Skeletal muscle satellite cell (primary cell): ENCODE results near the gene EHBP1.

Experiments
- H3K27me3 ChIP-seq: 2 replicates; pipeline ENCODE4 v1.7.0; 2013; ENCODE audit warnings: low read length; ENCODE audit not compliant: control insufficient read depth, insufficient read depth
- H3K36me3 ChIP-seq: 2 replicates; pipeline ENCODE4 v1.7.0; 2013; ENCODE audit warnings: mild to moderate bottlenecking, control low read depth, low read length; ENCODE audit not compliant: insufficient read depth
- H3K4me1 ChIP-seq: 2 replicates; pipeline ENCODE4 v1.7.0; 2013; ENCODE audit warnings: low read length; ENCODE audit not compliant: control insufficient read depth, insufficient read depth
- H3K4me2 ChIP-seq: 2 replicates; pipeline ENCODE4 v1.7.0; 2013; ENCODE audit warnings: mild to moderate bottlenecking, low read length
- H3K4me3 ChIP-seq: 2 replicates; pipeline ENCODE4 v1.7.0; 2013; ENCODE audit warnings: low read length
- H3K9ac ChIP-seq: 2 replicates; pipeline ENCODE4 v1.7.0; 2013; ENCODE audit warnings: mild to moderate bottlenecking, low read depth, low read length, moderate library complexity
- H3K9me3 ChIP-seq: replicated peaks from 2 replicates; pipeline ENCODE4 v1.7.0; 2013; ENCODE audit warnings: mild to moderate bottlenecking, control low read depth, low read length

The EHBP1 gene

DNA sequence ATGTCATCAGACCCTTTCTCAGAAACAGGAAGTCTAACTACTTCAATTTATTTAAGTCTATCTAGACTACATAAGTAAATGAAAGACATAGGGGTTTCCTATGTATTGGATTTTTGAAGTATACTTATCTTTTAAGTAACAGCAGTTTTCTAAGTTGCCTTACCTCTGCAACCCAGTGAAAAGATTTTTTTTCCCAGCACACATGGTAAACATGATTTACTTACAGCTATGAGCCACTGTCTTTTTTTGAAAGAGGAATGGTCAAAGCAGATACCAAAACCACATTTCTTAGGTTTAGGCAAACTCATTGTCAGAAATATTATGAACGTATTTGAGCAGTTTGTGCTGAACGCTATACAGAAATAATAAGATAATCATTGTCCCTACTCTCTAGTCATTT lies 266.4 kb downstream of the EHBP1 start:
- Histone ChIP-seq H3K36me3 (no peaks in the 10 kb centered on the region), H3K9me3 (no peaks in the 10 kb centered on the region), H3K9ac (no peak overlapping the region), H3K27me3 (no peaks in the 10 kb centered on the region), H3K4me3 (no peak overlapping the region), H3K4me1 (no peaks in the 10 kb centered on the region), H3K4me2 (no peak overlapping the region)

DNA sequence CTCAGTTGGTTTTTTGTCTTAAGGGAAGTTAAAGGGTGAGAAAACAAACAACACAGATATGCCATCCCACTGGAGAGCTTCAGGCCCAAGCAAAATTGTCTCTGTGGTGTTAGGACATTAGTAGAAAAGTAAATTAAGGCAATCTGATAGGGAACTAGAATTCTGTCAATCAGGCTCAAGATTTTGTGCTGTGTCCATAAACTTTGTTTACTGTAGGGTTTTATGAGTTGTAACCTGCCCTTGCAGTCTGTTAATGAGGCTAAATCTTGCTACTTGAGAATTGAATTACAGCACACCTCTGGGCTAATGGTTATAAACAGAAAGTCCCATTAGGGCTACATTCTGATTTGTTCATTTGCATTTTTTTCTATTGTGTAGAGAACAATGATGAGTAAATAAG lies 267.1 kb downstream of the EHBP1 start:
- Histone ChIP-seq H3K4me3 (no peak overlapping the region), H3K9me3 (no peaks in the 10 kb centered on the region), H3K9ac (no peak overlapping the region), H3K4me2 (no peak overlapping the region), H3K27me3 (no peaks in the 10 kb centered on the region), H3K36me3 (no peaks in the 10 kb centered on the region), H3K4me1 (no peaks in the 10 kb centered on the region)

DNA sequence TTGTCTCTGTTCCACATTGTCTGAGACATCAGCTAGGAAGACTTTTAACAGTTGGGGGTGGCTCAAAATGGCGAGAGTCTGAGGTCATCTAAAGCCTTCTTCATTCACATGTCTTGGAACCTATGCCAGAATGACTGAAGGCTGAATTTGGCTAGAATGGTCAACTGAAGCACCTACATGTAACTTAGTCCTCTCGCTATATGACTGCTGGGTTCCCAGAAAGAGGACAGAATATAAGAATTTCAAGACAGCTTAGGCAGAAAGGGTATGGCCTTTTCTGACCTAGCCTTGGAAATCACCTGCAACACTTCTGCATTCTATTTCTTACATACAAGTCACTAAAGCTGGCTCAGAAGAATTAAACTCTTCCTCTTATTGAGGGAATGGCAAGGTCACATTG lies 269.5 kb downstream of the EHBP1 start:
- H3K9ac ChIP-seq: no peak overlapping the region
- H3K36me3 ChIP-seq: peaks cover 8% of the 10 kb centered on the region
- H3K4me2 ChIP-seq: no peak overlapping the region
- H3K27me3 ChIP-seq: no peaks in the 10 kb centered on the region
- no peaks in the 10 kb centered on the region for H3K9me3 ChIP-seq
- no peak overlapping the region for H3K4me3 ChIP-seq
- no peaks in the 10 kb centered on the region for H3K4me1 ChIP-seq

DNA sequence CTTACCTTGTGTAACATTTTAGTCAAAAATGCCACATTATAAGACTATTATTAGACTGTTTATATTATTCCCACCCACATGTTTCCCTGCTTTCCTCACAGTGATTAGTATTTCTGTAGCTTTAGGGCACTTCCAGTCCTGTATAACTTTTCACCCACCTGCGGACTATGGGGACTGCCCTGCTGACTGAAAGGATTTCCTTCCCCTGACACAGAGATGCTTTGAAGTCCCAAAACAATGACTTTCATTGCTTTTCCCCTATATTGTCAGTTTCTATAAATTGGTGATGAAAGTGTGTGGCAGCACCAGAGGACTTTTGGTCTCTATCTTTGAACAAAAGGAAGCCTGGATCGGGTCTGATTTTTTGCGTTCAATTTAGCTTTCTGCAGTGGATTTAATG lies 286.1 kb downstream of the EHBP1 start:
- peaks cover 11% of the 10 kb centered on the region for H3K36me3 ChIP-seq
- H3K4me1 ChIP-seq: no peaks in the 10 kb centered on the region
- H3K4me3 ChIP-seq: no peak overlapping the region
- no peaks in the 10 kb centered on the region for H3K27me3 ChIP-seq
- no peak overlapping the region for H3K9ac ChIP-seq
- no peaks in the 10 kb centered on the region for H3K9me3 ChIP-seq
- no peak overlapping the region for H3K4me2 ChIP-seq

DNA sequence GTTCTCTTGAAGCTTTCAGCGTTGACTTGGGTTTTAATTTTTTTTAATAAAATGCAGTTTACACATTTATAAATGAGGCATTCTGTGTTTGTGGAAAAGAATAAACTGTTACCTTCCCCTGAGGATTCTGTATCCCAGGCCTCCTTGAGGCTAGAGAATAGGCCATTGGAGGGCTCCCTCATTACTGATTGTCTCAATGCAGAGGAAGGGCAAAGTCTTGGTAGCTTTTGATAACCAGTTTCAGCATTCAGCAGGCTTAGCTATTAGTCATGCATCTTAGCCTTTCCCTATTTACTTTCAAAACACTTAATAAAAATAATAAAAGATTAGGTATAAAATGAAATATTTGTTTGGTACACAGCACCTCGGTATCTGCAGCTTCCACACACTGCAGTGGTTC lies 287.0 kb downstream of the EHBP1 start:
- Histone ChIP-seq H3K4me1 (no peaks in the 10 kb centered on the region), H3K36me3 (peaks cover 11% of the 10 kb centered on the region), H3K4me2 (no peak overlapping the region), H3K9ac (no peak overlapping the region), H3K27me3 (no peaks in the 10 kb centered on the region), H3K4me3 (no peak overlapping the region), H3K9me3 (no peaks in the 10 kb centered on the region)

DNA sequence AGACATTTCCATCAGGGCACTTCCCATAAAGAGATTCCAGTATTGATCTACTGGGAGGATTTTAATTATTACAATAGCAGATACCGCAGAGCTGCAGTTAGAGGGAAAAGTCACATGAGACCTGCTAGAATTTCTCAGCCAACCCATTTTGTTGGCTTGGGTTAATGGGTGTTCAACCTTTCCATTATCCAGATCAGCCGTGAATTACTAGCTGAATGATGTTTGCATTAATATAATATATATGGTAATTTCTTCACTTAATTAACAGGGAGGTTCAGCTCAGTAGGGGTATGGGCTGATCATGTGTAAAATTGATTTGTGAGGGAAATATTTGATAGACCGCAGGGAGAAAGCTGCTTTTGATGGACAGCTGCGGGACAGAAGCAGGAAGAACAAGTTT lies 288.7 kb downstream of the EHBP1 start:
- Histone ChIP-seq H3K9me3 (no peaks in the 10 kb centered on the region), H3K36me3 (peaks cover 11% of the 10 kb centered on the region), H3K4me1 (peaks cover 8% of the 10 kb centered on the region), H3K9ac (no peak overlapping the region), H3K27me3 (no peaks in the 10 kb centered on the region), H3K4me3 (no peak overlapping the region), H3K4me2 (no peak overlapping the region)

DNA sequence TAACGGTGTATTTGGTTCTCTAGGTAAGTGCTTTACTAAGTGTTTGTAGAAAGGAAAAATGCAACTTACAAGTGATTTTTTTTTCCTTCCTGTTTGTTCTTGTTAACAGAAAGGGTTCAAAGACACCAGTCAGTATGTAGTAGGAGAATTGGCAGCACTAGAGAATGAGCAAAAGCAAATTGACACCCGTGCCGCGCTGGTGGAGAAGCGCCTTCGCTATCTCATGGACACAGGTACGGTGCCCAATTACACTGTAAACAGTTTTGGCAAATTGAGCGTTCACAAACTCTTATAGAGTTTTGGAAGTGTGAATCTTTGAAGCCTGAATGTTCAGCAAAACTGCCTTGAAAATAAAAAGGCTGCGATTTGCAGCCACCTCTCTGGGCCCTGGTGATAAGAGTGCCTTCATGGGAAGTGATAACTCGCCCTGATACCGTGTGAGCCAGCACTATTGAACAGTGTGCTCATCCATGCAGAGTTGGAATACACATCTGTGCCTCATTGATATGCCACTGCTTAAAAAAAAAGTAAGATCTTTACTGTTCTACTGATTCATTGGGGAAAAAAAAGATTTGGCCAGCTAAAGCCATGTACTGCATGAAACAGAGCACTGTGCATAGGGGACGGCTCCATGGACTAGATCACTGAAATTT lies 291.1 kb downstream of the EHBP1 start:
- Histone ChIP-seq H3K36me3 (peaks cover 6% of the 10 kb centered on the region), H3K4me2 (no peak overlapping the region), H3K27me3 (no peaks in the 10 kb centered on the region), H3K9ac (no peak overlapping the region), H3K4me1 (peaks cover 17% of the 10 kb centered on the region), H3K9me3 (no peaks in the 10 kb centered on the region), H3K4me3 (no peak overlapping the region)

DNA sequence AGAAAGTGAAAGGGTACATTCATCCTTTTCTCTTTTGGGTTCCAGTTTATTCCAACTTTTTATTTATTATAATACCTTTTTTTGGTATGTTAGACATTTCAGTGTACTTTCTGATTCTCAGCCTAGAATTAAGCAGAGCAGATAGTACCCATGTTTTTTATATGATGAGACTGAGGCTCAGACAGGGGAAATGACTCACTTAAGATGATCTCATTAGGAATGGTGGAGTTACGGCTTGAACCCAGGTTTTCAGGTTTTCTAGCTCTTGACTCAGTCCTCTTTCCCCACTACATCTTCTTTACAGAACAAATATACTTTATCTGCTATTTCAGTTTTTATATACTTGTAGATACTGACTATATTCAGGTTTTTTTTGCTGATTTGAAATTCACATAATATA lies 293.4 kb downstream of the EHBP1 start:
- H3K27me3 ChIP-seq: no peaks in the 10 kb centered on the region
- H3K4me1 ChIP-seq: peaks cover 17% of the 10 kb centered on the region
- H3K4me3 ChIP-seq: no peak overlapping the region
- H3K9ac ChIP-seq: no peak overlapping the region
- no peak overlapping the region for H3K4me2 ChIP-seq
- no peaks in the 10 kb centered on the region for H3K9me3 ChIP-seq
- H3K36me3 ChIP-seq: peaks cover 2% of the 10 kb centered on the region

DNA sequence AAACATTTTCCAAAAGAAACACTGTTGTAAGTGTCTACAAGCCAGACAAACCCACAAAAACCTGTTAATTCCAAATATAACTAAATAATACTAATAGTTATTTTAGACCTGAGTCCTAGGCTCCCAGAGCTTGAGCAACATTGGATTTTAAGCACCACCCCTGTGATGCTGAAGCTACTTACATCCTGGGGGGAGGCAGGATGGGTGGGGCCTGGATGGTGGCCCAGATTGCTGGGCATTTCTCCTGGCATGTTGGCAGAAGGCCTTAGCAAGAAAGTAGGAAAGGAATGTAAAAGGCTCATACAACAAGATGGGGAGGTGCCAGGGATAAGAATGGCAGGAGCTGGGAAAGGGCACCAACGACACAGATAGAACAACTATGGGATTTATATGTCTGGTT lies 294.4 kb downstream of the EHBP1 start:
- H3K4me2 ChIP-seq: no peak overlapping the region
- no peaks in the 10 kb centered on the region for H3K9me3 ChIP-seq
- H3K9ac ChIP-seq: no peak overlapping the region
- H3K27me3 ChIP-seq: no peaks in the 10 kb centered on the region
- peaks cover 17% of the 10 kb centered on the region for H3K4me1 ChIP-seq
- H3K36me3 ChIP-seq: peaks cover under 1% of the 10 kb centered on the region
- no peak overlapping the region for H3K4me3 ChIP-seq

DNA sequence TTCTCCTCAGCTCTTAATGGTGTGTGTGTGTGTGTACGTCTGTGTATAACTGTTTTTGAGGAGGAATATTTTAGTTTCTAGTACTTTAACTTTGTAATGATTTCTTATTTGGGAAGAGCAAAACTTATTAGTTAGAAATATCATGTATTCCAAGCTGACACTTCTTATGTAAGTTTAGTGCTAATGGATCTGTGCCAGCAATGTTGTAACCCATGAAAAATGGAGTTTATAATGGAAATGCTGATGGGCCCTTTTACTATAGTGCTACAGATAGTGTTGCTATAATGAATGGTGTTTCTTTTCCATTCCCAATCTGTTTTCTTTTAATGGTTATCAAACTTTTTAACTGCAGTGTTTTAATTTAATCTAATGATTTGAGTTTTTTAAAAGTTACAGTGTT lies 295.3 kb downstream of the EHBP1 start:
- Histone ChIP-seq H3K4me1 (peaks cover 17% of the 10 kb centered on the region), H3K9ac (no peak overlapping the region), H3K4me2 (no peak overlapping the region), H3K9me3 (no peaks in the 10 kb centered on the region), H3K4me3 (no peak overlapping the region), H3K27me3 (no peaks in the 10 kb centered on the region), H3K36me3 (peaks cover 3% of the 10 kb centered on the region)

DNA sequence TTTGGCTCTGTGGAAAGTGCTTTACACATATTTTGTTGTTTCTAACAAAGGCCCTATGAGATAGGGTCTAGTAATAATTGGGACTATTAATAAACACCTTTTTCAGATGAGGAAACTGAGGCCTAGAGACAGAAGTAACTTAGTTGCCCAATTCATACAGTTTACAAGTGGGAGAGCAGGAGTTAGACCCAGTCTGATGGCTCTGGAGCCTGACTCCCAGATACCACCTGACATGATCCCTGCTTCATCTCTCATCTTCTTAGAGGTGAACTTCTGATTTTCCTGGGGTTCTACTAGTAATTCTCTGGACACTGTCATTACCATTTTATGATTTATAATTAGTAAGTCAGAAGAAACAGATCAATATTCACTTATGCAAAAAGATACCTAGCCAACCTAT lies 296.1 kb downstream of the EHBP1 start:
- Histone ChIP-seq H3K9ac (no peak overlapping the region), H3K36me3 (peaks cover 3% of the 10 kb centered on the region), H3K4me2 (no peak overlapping the region)

DNA sequence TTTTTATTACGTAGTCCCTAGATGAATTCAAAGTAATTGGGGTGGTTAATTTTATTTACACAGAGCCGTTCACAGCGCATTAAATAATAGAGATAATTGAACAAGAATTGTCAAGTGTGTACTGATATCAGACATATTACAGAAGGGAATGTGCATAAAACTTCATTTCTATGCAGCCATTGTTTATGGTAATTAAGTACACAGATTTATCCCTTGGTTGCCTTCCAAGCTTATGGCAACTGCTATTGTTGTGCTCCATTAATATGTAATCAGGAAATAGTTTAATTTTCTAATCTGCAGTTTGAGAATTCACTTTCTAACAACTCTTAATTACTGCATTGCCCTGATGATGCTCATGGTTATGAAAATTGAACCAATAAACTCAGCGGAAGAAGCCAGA lies 297.8 kb downstream of the EHBP1 start:
- no peaks in the 10 kb centered on the region for H3K9me3 ChIP-seq
- H3K9ac ChIP-seq: no peak overlapping the region
- H3K36me3 ChIP-seq: peaks cover 3% of the 10 kb centered on the region
- no peak overlapping the region for H3K4me3 ChIP-seq
- H3K4me1 ChIP-seq: peaks cover 16% of the 10 kb centered on the region
- H3K4me2 ChIP-seq: no peak overlapping the region
- no peaks in the 10 kb centered on the region for H3K27me3 ChIP-seq

More for the DNA sequence above, 296.1 kb downstream of the EHBP1 start:
- no peaks in the 10 kb centered on the region for H3K27me3 ChIP-seq
- H3K9me3 ChIP-seq: no peaks in the 10 kb centered on the region
- H3K4me3 ChIP-seq: no peak overlapping the region
- H3K4me1 ChIP-seq: peaks cover 17% of the 10 kb centered on the region
